ENCODE results near the gene MYH1. TPM values are rescaled to one million over a fixed set of nuclear protein-coding genes. Genes with fewer than 3 reads are reported as not detected.

MYH1 gene
- total and polyA plus RNA-seq, 2 of the 8 experiments (the other 6 are each of a cell fraction or from before 2014, with no cell fraction given), result not detected

- no peak for TF ChIP-seq CEBPB (IDR thresholded peaks at IDR 0.05; ENCODE audit: low read depth, low read length)
- TF ChIP-seq CHD2 (IDR thresholded peaks at IDR 0.05; ENCODE audit: low read length), result no peak
- no peak for TF ChIP-seq SIX5 (IDR thresholded peaks at IDR 0.05; ENCODE audit: low read depth, low read length)
- TF ChIP-seq BRCA1 (IDR thresholded peaks at IDR 0.05; ENCODE audit: low read depth, low read length), result no peak
- TF ChIP-seq CTBP2 (IDR thresholded peaks at IDR 0.05; ENCODE audit: borderline replicate concordance, insufficient read depth, insufficient read length, low read length), result no peak
- TF ChIP-seq CBX8 (IDR thresholded peaks at IDR 0.05; ENCODE audit: borderline replicate concordance, low read depth, low read length), result no peak
These were observed 4.7 kb upstream of the MYH1 start (continued) for GRCh38 chr17:10523064-10523463.

All from H1 (cell line).